H1 (cell line): ENCODE data around the gene ZBTB20. TPM values are rescaled to one million over a fixed set of nuclear protein-coding genes. Genes with fewer than 3 reads are reported as not detected.

Source experiments
- CTCF ChIA-PET: fragments of 300-600 bp; sonication (Branson Sonifier 250); formaldehyde crosslinking; loops from one replicate; lab custom pipeline; 2021; ENCODE audit not compliant: partially characterized antibody; lab: Charles Lee
- POLR2A ChIA-PET: fragments of 300-600 bp; sonication (Branson Sonifier 250); formaldehyde crosslinking; loops from one replicate; lab custom pipeline; 2021; ENCODE audit warnings: inconsistent platforms; ENCODE audit not compliant: partially characterized antibody; lab: Charles Lee
- DNase-seq, 2 experiments: peaks; one replicate each; pipeline versions ENCODE4 v3.0.0 to v3.0.0-alpha.2; 2010 to 2022; ENCODE audit warnings: low spot score in 2 of 2, low read depth in 1 of 2, mixed read lengths in 1 of 2
- FAIRE-seq: peaks from 2 replicates; lab custom pipeline; 2011; peaks lifted over from hg19 to GRCh38; lab: Jason Lieb, UNC
- H2AFZ ChIP-seq: 2 replicates; pipeline ENCODE4 v1.8.1; 2012; ENCODE audit warnings: low read length, inconsistent platforms
- H2AK5ac ChIP-seq: 2 replicates; pipeline ENCODE4 v1.6.1; 2013; ENCODE audit warnings: low read depth, low read length
- H2BK120ac ChIP-seq: replicated peaks from 2 replicates; pipeline ENCODE3; 2013; ENCODE audit warnings: low read depth, low read length, inconsistent platforms
- H2BK12ac ChIP-seq: 2 replicates; pipeline ENCODE4 v1.6.1; 2013; ENCODE audit warnings: low read depth, low read length
- H2BK15ac ChIP-seq: 2 replicates; pipeline ENCODE4 v1.6.1; 2013; ENCODE audit warnings: low read length
- H2BK20ac ChIP-seq: 2 replicates; pipeline ENCODE4 v1.6.1; 2013; ENCODE audit warnings: low read length
- H2BK5ac ChIP-seq: 2 replicates; pipeline ENCODE4 v1.6.1; 2013; ENCODE audit warnings: low read depth, low read length
- H3K14ac ChIP-seq: 2 replicates; pipeline ENCODE4 v1.6.1; 2013; ENCODE audit warnings: inconsistent platforms; ENCODE audit not compliant: insufficient read length
- H3K18ac ChIP-seq: 2 replicates; pipeline ENCODE4 v1.6.1; 2013; ENCODE audit warnings: low read length; ENCODE audit errors: extremely low read depth
- H3K23ac ChIP-seq: 2 replicates; pipeline ENCODE4 v1.6.1; 2013; ENCODE audit warnings: inconsistent platforms; ENCODE audit not compliant: insufficient read length
- H3K23me2 ChIP-seq: 2 replicates; pipeline ENCODE4 v1.6.1; 2013; ENCODE audit warnings: low read depth, low read length
- H3K27ac ChIP-seq: 2 replicates; pipeline ENCODE4 v1.6.1; 2011; ENCODE audit warnings: low read depth, low read length, inconsistent platforms
- H3K27me3 ChIP-seq, 4 experiments: replicated peaks in 1 of 4; 1 replicate in 1 of 4; 2 replicates in 3 of 4; pipeline versions ENCODE4 v1.6.1 to v1.8.1; 2011 to 2013; ENCODE audit warnings: low read length in 3 of 4, mild to moderate bottlenecking in 3 of 4, inconsistent platforms in 2 of 4, mixed read lengths in 2 of 4, moderate library complexity in 1 of 4; ENCODE audit not compliant: control insufficient read depth in 3 of 4, insufficient read depth in 3 of 4; ENCODE audit errors: extremely low read depth in 1 of 4
- H3K36me3 ChIP-seq, 4 experiments: 2 replicates each; pipeline versions ENCODE4 v1.6.1 to v1.8.1; 2011 to 2013; ENCODE audit warnings: mild to moderate bottlenecking in 4 of 4, low read length in 3 of 4, moderate library complexity in 2 of 4, control low read depth in 1 of 4, inconsistent platforms in 1 of 4; ENCODE audit not compliant: insufficient read depth in 4 of 4, control insufficient read depth in 2 of 4
- H3K4ac ChIP-seq: replicated peaks from 2 replicates; pipeline ENCODE3; 2013; ENCODE audit warnings: low read length, low read depth, mixed read lengths, inconsistent platforms; ENCODE audit not compliant: insufficient read length
- H3K4me1 ChIP-seq, 4 experiments: replicated peaks in 1 of 4; 1 replicate in 1 of 4; 2 replicates in 3 of 4; pipeline versions ENCODE4 v1.6.1 to v1.8.1; 2011 to 2013; ENCODE audit warnings: low read length in 3 of 4, inconsistent platforms in 2 of 4, mixed read lengths in 1 of 4; ENCODE audit not compliant: insufficient read depth in 4 of 4, control insufficient read depth in 3 of 4
- H3K4me2 ChIP-seq, 2 experiments: 2 replicates each; pipeline versions ENCODE4 v1.6.1 to v1.8.1; 2011 to 2013; ENCODE audit warnings: low read depth in 2 of 2, low read length in 2 of 2, control low read depth in 1 of 2, inconsistent platforms in 1 of 2, mild to moderate bottlenecking in 1 of 2; ENCODE audit not compliant: insufficient read depth in 1 of 2
- H3K4me3 ChIP-seq, 4 experiments: fragments of 200-600, 300-600 bp in 1 of 4; sonication (generic), shearing (Covaris generic), sonication (Bioruptor Twin) in 1 of 4; 2 replicates each; pipeline versions ENCODE4 v1.5.1 to v1.8.1; 2011 to 2016; ENCODE audit warnings: low read length in 4 of 4, low read depth in 3 of 4, control low read depth in 2 of 4, inconsistent platforms in 2 of 4, mild to moderate bottlenecking in 2 of 4, mixed read lengths in 1 of 4, moderate library complexity in 1 of 4; ENCODE audit not compliant: insufficient read depth in 2 of 4; ENCODE audit errors: extremely low read depth in 1 of 4
- H3K56ac ChIP-seq: replicated peaks from 2 replicates; pipeline ENCODE3; 2013; ENCODE audit warnings: low read depth, mild to moderate bottlenecking, mixed read lengths, low read length, inconsistent platforms; ENCODE audit not compliant: insufficient read length
- H3K79me1 ChIP-seq: 2 replicates; pipeline ENCODE4 v1.6.1; 2013; ENCODE audit warnings: low read depth, low read length, control low read depth
- H3K79me2 ChIP-seq, 2 experiments: 2 replicates each; pipeline versions ENCODE4 v1.6.1 to v1.8.1; 2012 to 2013; ENCODE audit warnings: low read length in 2 of 2, mild to moderate bottlenecking in 2 of 2, inconsistent platforms in 1 of 2; ENCODE audit not compliant: insufficient read depth in 2 of 2, control insufficient read depth in 1 of 2
- H3K9ac ChIP-seq, 4 experiments: replicated peaks in 1 of 4; 1 replicate in 1 of 4; 2 replicates in 3 of 4; pipeline versions ENCODE4 v1.6.1 to v1.8.1; 2011 to 2013; ENCODE audit warnings: low read depth in 3 of 4, low read length in 3 of 4, control low read depth in 2 of 4, mild to moderate bottlenecking in 2 of 4, moderate library complexity in 2 of 4, inconsistent platforms in 1 of 4; ENCODE audit errors: extremely low read depth in 1 of 4
- H3K9me3 ChIP-seq, 2 experiments: 2 replicates each; pipeline versions ENCODE4 v1.6.1 to v1.8.1; 2012 to 2013; ENCODE audit warnings: mild to moderate bottlenecking in 2 of 2, moderate library complexity in 2 of 2, control low read depth in 1 of 2, inconsistent platforms in 1 of 2, low read depth in 1 of 2, low read length in 1 of 2, mixed read lengths in 1 of 2; ENCODE audit not compliant: insufficient read depth in 2 of 2
- H4K20me1 ChIP-seq, 2 experiments: replicated peaks in 1 of 2; 2 replicates each; pipeline versions ENCODE3 to v1.8.1; 2011 to 2013; ENCODE audit warnings: inconsistent platforms in 2 of 2, low read length in 2 of 2, mild to moderate bottlenecking in 1 of 2; ENCODE audit not compliant: insufficient read depth in 2 of 2, control insufficient read depth in 1 of 2
- H4K5ac ChIP-seq: 2 replicates; pipeline ENCODE4 v1.6.1; 2013; ENCODE audit warnings: low read length, low read depth, mixed read lengths, inconsistent platforms; ENCODE audit not compliant: insufficient read length
- H4K8ac ChIP-seq: 2 replicates; pipeline ENCODE4 v1.8.0; 2013; ENCODE audit warnings: mild to moderate bottlenecking, moderate library complexity, low read length, inconsistent platforms; ENCODE audit not compliant: insufficient read depth; ENCODE audit errors: extremely low read depth
- H4K91ac ChIP-seq: replicated peaks from 2 replicates; pipeline ENCODE3; 2013; ENCODE audit warnings: low read length, mixed read lengths, inconsistent platforms; ENCODE audit not compliant: insufficient read length
- ASH2L ChIP-seq: fragments of 200-600, 300-600 bp; sonication (generic); IDR thresholded peaks from one replicate; pipeline ENCODE4 v1.7.1; 2017; ENCODE audit warnings: low read length
- ATF3 ChIP-seq: IDR thresholded peaks from 2 replicates; pipeline ENCODE4 v1.6.1; 2011; ENCODE audit warnings: low read depth, mild to moderate bottlenecking, low read length; ENCODE audit not compliant: insufficient read depth
- CBX5 ChIP-seq: fragments of 300-800, 300-1000 bp; sonication (generic); IDR thresholded peaks from 2 replicates; pipeline ENCODE4 v1.7.1; 2016; ENCODE audit warnings: antibody characterized with exemption, low read length, low read depth
- CTBP2 ChIP-seq: IDR thresholded peaks from 2 replicates; pipeline ENCODE4 v1.7.0; 2011; ENCODE audit warnings: borderline replicate concordance, mild to moderate bottlenecking, moderate library complexity, mixed read lengths, low read length; ENCODE audit not compliant: insufficient read depth, insufficient read length
- E2F6 ChIP-seq: IDR thresholded peaks from 2 replicates; pipeline ENCODE4 v1.6.1; 2012; ENCODE audit warnings: inconsistent platforms
- EGR1 ChIP-seq: IDR thresholded peaks from 2 replicates; pipeline ENCODE4 v1.6.1; 2011; ENCODE audit warnings: low read depth, low read length, borderline replicate concordance
- RFX5 ChIP-seq: IDR thresholded peaks from 2 replicates; pipeline ENCODE4 v1.6.1; 2011; ENCODE audit warnings: low read depth, low read length, improper control_type of control experiment, borderline replicate concordance
- RNF2 ChIP-seq: fragments of 200-900, 300-1000 bp; sonication (generic); IDR thresholded peaks from 2 replicates; pipeline ENCODE4 v1.7.1; 2016; ENCODE audit warnings: borderline replicate concordance, low read depth, mild to moderate bottlenecking, antibody characterized with exemption, low read length; ENCODE audit not compliant: poor library complexity, severe bottlenecking; ENCODE audit errors: missing control alignments
- TAF7 ChIP-seq: optimal IDR thresholded peaks from 2 replicates; pipeline ENCODE3; 2011; ENCODE audit warnings: low read depth, mild to moderate bottlenecking, inconsistent platforms, low read length, moderate library complexity, borderline replicate concordance
- USF2 ChIP-seq: IDR thresholded peaks from 2 replicates; pipeline ENCODE4 v1.6.1; 2011; ENCODE audit warnings: low read length, improper control_type of control experiment
- ZNF274 ChIP-seq: IDR thresholded peaks from 2 replicates; pipeline ENCODE4 v1.7.0; 2012; ENCODE audit warnings: low read length, borderline replicate concordance; ENCODE audit errors: extremely low read depth
- WGBS, 2 experiments: shearing (Covaris generic) in 1 of 2; methylation state at CpG; one replicate each; pipeline versions ENCODE4 v1.1.6 to v1.1.7; 2013 to 2015; ENCODE audit warnings: low lambda C conversion rate in 2 of 2, mixed read lengths in 2 of 2, inconsistent platforms in 1 of 2, low coverage in 1 of 2, missing lambda C conversion rate in 1 of 2; ENCODE audit not compliant: insufficient replicate concordance in 2 of 2, insufficient coverage in 1 of 2, insufficient read length in 1 of 2; ENCODE audit errors: extremely low coverage in 1 of 2, missing lambda C conversion rate in 1 of 2; 5-methylcytosine and 5-hydroxymethylcytosine counted together
- polyA plus RNA-seq, 7 experiments: library from polyadenylated mRNA; depleted of rRNA in 3 of 7; stranded (reverse) in 5 of 7; unstranded in 2 of 7; fragments of >200 nt in 5 of 7; fragments of 200-250 nt in 2 of 7; gene quantifications; 1 replicate in 5 of 7; 2 replicates in 1 of 7; 4 replicates in 1 of 7; pipeline versions ENCODE4 v1.2.1 to v1.2.3, GENCODE V29; 2011 to 2013; ENCODE audit warnings: missing spikeins in 2 of 7, mixed read lengths in 2 of 7
- total RNA-seq: library from RNA; stranded (reverse); fragmentation: NEBNext Ultra II Directional; extraction: Animal tissue kit (Norgen Biotek cat#: 25700); gene quantifications from 2 replicates; pipeline ENCODE4 v1.2.1, GENCODE V29; 2021

ZBTB20 gene
- total and polyA plus RNA-seq, 2 of the 8 experiments (the other 6 are each of a cell fraction or from before 2014, with no cell fraction given), result 0.35 to 1.3 TPM

GRCh38 chr3:114716126-114716525 lies 431.0 kb downstream of the ZBTB20 start:
- H3K36me3 ChIP-seq, result no peaks in the 10 kb centered on the region
- H2BK12ac ChIP-seq, result no peak overlapping the region
- no peak overlapping the region for H3K23ac ChIP-seq
- H4K5ac ChIP-seq, result no peak overlapping the region
- H4K91ac ChIP-seq, result no peak overlapping the region
- no peak overlapping the region for H3K56ac ChIP-seq
- no peaks in the 10 kb centered on the region for H3K23me2 ChIP-seq
- no peaks in the 10 kb centered on the region for H3K79me2 ChIP-seq
- no peak overlapping the region for H3K18ac ChIP-seq
- no peak overlapping the region for H3K4me2 ChIP-seq
- WGBS, 2 experiments, result 94% methylated on average over 5 of the region's 5 CpGs; no CpG with 5 or more reads in 1 of the 2 experiments
- DNase-seq, result no peak
- H3K9me3 ChIP-seq, result no peaks in the 10 kb centered on the region
- no peak overlapping the region for H4K8ac ChIP-seq
- no peak overlapping the region for H2BK120ac ChIP-seq
- no peak overlapping the region for H2BK15ac ChIP-seq
- H2BK5ac ChIP-seq, result no peak overlapping the region
- CTCF ChIA-PET, result interaction anchor here (0.5 to 0.7 kb wide), 2 partner anchors 336 to 695 kb away, joined by 3 read pairs; no protein-coding TSS in a partner anchor
- H3K4me3 ChIP-seq, result no peak overlapping the region
- no peaks in the 10 kb centered on the region for H3K79me1 ChIP-seq
- H3K27ac ChIP-seq, result no peak overlapping the region
- peaks cover 0 to 4% (median 0%) of the 10 kb centered on the region in 4 experiments; a peak in 1 of 7 replicates for H3K4me1 ChIP-seq
- no peak overlapping the region for H2BK20ac ChIP-seq
- no peaks in the 10 kb centered on the region for H4K20me1 ChIP-seq
- H2AFZ ChIP-seq, result no peak overlapping the region
- H3K14ac ChIP-seq, result no peak overlapping the region
- POLR2A ChIA-PET, result no interaction called here
- no peaks in the 10 kb centered on the region for H3K27me3 ChIP-seq
- no peak overlapping the region for H3K4ac ChIP-seq
- H3K9ac ChIP-seq, result no peak overlapping the region
- no peak for FAIRE-seq
- H2AK5ac ChIP-seq, result no peak overlapping the region
- TF ChIP-seq USF2, result no peak
- TF ChIP-seq E2F6, result no peak
- TF ChIP-seq ZNF274, result no peak
- TF ChIP-seq TAF7, result no peak
- no peak for TF ChIP-seq CTBP2
- no peak for TF ChIP-seq EGR1
- TF ChIP-seq CBX5, result no peak
- no peak for TF ChIP-seq ATF3
- no peak for TF ChIP-seq ASH2L
- TF ChIP-seq RFX5, result no peak
- TF ChIP-seq RNF2, result no peak
